Measurements from ENCODE around the gene MARK2. TPM values are rescaled to one million over a fixed set of nuclear protein-coding genes. Genes with fewer than 3 reads are reported as not detected.
A peak's percentile ranks its signal among the peaks of the same experiment; 100 is the strongest.

The MARK2 gene
- total RNA-seq, 3 donors from 2014 or later = 12.6 to 34.0 (median 22.3) TPM

DNA sequence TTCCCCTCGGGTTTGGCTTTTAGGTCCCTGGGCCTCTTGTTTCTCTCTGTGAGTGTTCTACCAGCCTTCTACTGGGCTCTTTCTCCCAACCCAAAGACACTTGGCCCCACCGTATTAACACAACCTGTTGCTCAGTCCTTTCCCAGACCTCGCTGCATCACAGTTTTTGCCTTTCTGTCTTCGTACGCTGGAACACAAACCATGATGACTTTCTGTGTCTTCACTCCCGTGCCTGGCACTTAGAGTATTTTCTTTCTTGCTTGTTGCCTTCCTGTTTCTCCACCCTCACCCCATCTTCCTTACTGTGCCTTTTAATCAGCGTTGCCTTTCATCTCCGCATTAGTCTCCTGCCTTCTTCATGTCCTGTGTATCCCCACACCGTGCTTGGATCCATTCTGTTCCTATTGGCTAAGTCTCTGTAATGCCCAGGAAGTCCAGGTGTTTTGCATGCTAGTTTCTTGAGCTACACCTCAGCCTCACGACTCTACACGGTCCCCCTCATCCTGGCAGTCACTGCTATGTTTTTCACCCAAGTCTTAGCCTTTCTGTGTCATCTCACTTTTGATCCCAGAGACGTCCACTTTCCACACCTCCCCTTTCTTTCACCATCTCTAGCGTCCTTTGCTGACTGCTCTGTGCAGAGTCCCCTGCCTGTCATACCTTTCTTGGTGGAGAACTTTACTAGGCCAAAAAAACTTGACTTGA, 1.6 kb downstream of the MARK2 start:
- Histone ChIP-seq H3K27me3 (no peaks in the 10 kb centered on the region), H3K36me3 (no peaks in the 10 kb centered on the region), H3K4me1 (peaks cover 2 to 21% of the 10 kb centered on the region in 2 donors), H3K27ac (peak overlapping the region; percentile 88 to 93), H3K9me3 (no peaks in the 10 kb centered on the region), H3K4me3 (peak overlapping the region; percentile 66 to 93 (median 93))
- intact Hi-C loops (cut with DNase I; ENCODE audit: low total_unique reads) = no loop called here
- TF ChIP-seq, protein P1, sequence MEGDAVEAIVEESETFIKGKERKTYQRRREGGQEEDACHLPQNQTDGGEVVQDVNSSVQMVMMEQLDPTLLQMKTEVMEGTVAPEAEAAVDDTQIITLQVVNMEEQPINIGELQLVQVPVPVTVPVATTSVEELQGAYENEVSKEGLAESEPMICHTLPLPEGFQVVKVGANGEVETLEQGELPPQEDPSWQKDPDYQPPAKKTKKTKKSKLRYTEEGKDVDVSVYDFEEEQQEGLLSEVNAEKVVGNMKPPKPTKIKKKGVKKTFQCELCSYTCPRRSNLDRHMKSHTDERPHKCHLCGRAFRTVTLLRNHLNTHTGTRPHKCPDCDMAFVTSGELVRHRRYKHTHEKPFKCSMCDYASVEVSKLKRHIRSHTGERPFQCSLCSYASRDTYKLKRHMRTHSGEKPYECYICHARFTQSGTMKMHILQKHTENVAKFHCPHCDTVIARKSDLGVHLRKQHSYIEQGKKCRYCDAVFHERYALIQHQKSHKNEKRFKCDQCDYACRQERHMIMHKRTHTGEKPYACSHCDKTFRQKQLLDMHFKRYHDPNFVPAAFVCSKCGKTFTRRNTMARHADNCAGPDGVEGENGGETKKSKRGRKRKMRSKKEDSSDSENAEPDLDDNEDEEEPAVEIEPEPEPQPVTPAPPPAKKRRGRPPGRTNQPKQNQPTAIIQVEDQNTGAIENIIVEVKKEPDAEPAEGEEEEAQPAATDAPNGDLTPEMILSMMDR (IDR thresholded peaks at IDR 0.05) = no peak
- TF ChIP-seq POLR2AphosphoS5 (IDR thresholded peaks at IDR 0.05) (no peak), POLR2A (IDR thresholded peaks at IDR 0.05) (no peak)
- DNase-seq (ENCODE audit: low spot score in 2 of 2) = no peak

DNA sequence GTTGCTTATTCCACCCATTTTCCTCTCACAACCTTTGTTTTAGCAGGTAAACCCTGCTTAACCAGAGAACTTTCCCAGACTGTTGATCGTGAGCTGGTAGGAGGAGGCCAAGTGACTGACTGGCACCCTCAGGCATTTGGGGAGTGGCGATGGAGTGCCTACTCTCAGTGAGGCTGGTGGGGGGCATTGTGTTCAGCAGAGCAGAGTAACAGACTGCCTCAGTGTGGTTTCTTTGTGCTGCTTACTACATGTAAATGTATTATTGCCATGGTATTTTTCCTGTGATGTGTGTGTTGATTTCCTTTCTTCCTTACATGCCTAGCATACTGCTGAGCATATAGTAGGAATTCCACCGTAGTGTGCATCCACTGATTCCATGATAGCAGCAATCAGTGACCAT, 2.6 kb downstream of the MARK2 start:
- TF ChIP-seq POLR2A (IDR thresholded peaks at IDR 0.05) (no peak), POLR2AphosphoS5 (IDR thresholded peaks at IDR 0.05) (no peak)
- TF ChIP-seq, protein P1 (IDR thresholded peaks at IDR 0.05) = no peak
- Histone ChIP-seq H3K27me3 (no peaks in the 10 kb centered on the region), H3K4me1 (peaks cover 4 to 21% of the 10 kb centered on the region in 2 donors), H3K4me3 (peak overlapping the region in 2 of 3 donors; percentile 66 to 93), H3K36me3 (no peaks in the 10 kb centered on the region), H3K27ac (peak overlapping the region; percentile 88 to 93), H3K9me3 (no peaks in the 10 kb centered on the region)
- intact Hi-C loops (cut with DNase I; ENCODE audit: low total_unique reads) = no loop called here
- peak in 1 of 2 donors; percentile 67 for DNase-seq (ENCODE audit: low spot score in 2 of 2)

DNA sequence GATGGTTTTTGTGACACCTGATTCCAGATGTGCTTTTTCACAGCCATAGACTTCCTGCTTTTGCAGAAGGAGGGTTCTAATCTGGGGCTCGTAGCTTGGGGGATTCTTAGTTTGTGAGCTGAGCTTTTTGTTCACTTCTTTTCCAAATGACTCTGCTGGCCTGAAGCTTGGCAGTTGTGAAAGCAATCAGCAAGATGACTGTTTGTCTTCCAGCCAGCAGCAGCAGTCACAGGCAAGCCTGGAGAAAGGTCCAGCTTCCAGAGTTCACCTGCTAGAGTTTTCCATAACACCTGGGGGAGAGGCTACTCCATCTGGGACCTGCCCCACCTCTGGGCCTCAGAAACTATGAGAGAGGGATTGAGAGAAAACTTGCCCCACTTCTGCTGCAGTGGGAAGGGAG, 4.1 kb downstream of the MARK2 start:
- DNase-seq (ENCODE audit: low spot score in 2 of 2) = no peak
- Histone ChIP-seq H3K27me3 (no peaks in the 10 kb centered on the region), H3K4me1 (peaks cover 4 to 24% of the 10 kb centered on the region in 2 donors), H3K9me3 (no peaks in the 10 kb centered on the region), H3K36me3 (no peaks in the 10 kb centered on the region), H3K4me3 (peak overlapping the region in 1 of 3 donors; percentile 39), H3K27ac (peak overlapping the region; percentile 57 to 88)
- TF ChIP-seq POLR2A (IDR thresholded peaks at IDR 0.05) = no peak
- no peak for TF ChIP-seq POLR2AphosphoS5 (IDR thresholded peaks at IDR 0.05)
- TF ChIP-seq, protein P1 (IDR thresholded peaks at IDR 0.05) = no peak
- intact Hi-C loops (cut with DNase I; ENCODE audit: low total_unique reads) = no loop called here

DNA sequence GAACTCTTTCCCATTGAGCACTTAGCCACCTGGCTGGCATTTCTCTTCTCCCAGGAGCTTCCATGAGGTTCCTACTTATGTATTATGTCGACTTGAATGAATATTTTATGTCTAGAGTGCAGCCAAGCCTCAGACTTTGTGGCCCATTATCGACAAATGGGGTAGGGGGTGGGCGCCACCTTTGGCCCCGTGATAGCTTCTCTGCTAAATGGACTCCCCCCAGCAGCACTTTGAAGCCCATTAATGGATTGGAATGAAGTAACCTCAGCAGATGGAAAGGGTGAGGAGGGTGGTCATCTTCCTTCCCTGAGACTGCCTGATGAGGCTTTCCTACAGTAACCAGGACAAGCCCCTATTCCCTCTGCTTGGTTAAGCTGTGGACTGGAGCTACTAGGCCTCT, 5.9 kb downstream of the MARK2 start:
- Histone ChIP-seq H3K9me3 (no peaks in the 10 kb centered on the region), H3K27me3 (no peaks in the 10 kb centered on the region), H3K4me1 (peaks cover 4 to 28% of the 10 kb centered on the region in 2 donors), H3K4me3 (no peak overlapping the region), H3K27ac (peak overlapping the region; percentile 75 to 94), H3K36me3 (no peaks in the 10 kb centered on the region)
- no peak for DNase-seq (ENCODE audit: low spot score in 2 of 2)
- intact Hi-C loops (cut with DNase I; ENCODE audit: low total_unique reads) = no loop called here
- TF ChIP-seq POLR2AphosphoS5 (IDR thresholded peaks at IDR 0.05) (no peak), POLR2A (IDR thresholded peaks at IDR 0.05) (no peak)
- TF ChIP-seq, protein P1 (IDR thresholded peaks at IDR 0.05) = no peak

DNA sequence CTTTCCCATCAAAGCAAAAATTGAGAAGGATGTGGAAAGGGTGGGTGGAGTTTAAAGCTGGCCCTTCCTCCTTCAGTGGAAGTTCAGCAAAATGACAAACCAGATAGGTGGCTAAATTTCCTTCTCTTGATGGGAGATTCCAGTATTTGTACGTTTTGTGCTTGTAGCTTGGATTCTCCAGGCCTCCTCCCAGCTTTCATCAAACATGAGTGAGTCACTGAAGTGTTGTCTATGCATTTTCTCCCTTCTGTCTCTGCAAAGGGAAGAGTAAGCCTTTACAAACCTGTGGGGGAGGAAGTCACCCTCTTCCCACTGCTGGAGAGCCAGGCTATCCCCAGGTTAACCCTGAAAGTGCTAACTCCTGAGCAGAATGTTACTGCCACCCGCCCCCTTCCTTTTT, 6.4 kb downstream of the MARK2 start:
- DNase-seq (ENCODE audit: low spot score in 2 of 2) = no peak
- Histone ChIP-seq H3K9me3 (no peaks in the 10 kb centered on the region), H3K36me3 (no peaks in the 10 kb centered on the region), H3K4me3 (no peak overlapping the region), H3K27me3 (no peaks in the 10 kb centered on the region), H3K4me1 (peaks cover 4 to 30% of the 10 kb centered on the region in 2 donors), H3K27ac (peak overlapping the region; percentile 75 to 94)
- TF ChIP-seq POLR2A (IDR thresholded peaks at IDR 0.05) (no peak), POLR2AphosphoS5 (IDR thresholded peaks at IDR 0.05) (no peak)
- TF ChIP-seq, protein P1 (IDR thresholded peaks at IDR 0.05) = no peak
- intact Hi-C loops (cut with DNase I; ENCODE audit: low total_unique reads) = no loop called here
